GM12873 (cell line): ENCODE data around the gene RHOT2.

ENCODE experiments used
- TF ChIP-seq, protein P1 (sequence below): IDR thresholded peaks from 2 replicates; pipeline ENCODE4 v1.5.1; 2012; ENCODE audit warnings: low read depth, mild to moderate bottlenecking, moderate library complexity, low read length, control low read depth; ENCODE audit not compliant: insufficient read depth; ENCODE audit errors: missing control alignments

RHOT2 gene

DNA sequence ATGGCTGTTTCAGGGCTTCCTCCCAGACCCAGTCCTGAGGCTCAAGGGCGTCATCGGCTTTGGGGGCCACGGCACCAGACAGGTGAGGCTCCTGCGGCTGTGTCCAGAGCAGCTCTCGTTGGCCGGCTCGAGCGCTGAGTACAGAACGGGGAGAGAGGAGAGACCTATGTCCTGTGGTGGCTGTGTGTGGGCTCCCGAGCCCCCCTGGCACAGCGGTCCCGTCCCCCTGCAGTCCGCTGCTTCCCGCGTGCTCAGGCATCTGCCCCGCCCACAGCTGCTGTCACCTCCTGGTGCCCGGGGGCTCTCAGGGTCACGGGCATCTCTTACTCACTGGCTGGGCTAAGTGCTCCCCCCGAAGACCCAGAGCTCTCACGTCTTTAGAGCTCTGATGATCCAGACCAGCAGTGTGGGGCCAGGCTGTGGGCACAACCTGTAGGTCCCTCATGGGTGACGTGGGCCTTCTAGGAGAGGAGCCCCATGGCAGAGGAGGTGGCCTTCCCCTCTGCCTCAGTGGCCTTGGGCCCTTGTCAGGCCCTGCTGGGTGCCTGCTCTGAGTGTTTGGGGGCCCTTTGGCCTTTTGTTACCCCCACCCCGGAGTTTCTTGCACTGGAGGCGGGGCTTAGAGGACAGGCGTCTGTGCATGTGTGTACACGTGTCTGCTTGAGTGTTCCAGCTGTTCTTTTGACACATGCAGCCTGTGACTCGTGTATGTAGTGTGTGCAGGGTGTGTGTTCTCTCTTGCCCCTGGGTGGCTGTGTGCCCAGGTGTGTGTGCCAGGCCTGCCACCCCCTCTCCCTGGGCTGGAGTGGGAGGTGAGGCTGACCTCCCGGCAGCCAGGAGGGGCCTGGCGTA, 15.3 kb upstream of the RHOT2 start:
- TF ChIP-seq, protein P1, sequence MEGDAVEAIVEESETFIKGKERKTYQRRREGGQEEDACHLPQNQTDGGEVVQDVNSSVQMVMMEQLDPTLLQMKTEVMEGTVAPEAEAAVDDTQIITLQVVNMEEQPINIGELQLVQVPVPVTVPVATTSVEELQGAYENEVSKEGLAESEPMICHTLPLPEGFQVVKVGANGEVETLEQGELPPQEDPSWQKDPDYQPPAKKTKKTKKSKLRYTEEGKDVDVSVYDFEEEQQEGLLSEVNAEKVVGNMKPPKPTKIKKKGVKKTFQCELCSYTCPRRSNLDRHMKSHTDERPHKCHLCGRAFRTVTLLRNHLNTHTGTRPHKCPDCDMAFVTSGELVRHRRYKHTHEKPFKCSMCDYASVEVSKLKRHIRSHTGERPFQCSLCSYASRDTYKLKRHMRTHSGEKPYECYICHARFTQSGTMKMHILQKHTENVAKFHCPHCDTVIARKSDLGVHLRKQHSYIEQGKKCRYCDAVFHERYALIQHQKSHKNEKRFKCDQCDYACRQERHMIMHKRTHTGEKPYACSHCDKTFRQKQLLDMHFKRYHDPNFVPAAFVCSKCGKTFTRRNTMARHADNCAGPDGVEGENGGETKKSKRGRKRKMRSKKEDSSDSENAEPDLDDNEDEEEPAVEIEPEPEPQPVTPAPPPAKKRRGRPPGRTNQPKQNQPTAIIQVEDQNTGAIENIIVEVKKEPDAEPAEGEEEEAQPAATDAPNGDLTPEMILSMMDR: no peak

DNA sequence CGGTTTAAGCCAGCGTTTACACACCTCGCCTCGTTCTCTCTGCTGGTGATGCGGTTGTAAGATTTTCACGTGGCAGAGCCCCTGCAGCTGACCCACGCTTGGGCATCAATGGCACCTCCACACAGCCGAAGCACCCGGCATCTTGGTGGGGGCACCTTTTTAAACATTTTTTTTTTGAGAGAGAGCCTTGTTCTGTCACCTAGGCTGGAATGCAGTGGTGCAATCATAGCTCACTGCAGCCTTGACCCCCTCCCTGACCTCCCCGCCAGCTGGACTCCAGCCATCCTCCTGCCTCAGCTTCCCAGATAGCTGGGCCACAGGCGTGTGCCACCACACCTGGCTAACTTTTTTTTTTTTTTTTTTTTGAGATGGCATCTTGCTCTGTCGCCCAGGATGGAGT, 13.9 kb upstream of the RHOT2 start:
- TF ChIP-seq, protein P1: no peak

DNA sequence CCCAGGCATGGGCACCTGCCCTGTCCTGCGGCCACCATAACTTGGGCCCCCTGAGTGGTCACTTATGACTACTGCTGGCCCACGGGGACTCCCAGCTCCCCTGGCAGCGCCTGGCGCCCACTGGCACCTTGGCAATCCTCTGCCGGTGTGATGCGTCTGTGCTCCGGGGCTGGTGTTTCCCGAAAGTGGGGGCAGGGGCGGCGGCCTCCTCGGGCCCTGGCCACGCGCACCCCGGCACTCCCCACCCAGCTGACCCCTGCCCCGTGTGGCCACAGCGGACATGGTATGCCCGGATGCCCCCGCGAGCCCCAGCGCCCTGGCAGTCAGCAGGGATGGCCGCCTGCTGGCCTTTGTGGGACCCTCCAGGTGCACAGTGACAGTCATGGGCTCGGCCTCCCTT, 10.4 kb upstream of the RHOT2 start:
- TF ChIP-seq, protein P1: no peak

DNA sequence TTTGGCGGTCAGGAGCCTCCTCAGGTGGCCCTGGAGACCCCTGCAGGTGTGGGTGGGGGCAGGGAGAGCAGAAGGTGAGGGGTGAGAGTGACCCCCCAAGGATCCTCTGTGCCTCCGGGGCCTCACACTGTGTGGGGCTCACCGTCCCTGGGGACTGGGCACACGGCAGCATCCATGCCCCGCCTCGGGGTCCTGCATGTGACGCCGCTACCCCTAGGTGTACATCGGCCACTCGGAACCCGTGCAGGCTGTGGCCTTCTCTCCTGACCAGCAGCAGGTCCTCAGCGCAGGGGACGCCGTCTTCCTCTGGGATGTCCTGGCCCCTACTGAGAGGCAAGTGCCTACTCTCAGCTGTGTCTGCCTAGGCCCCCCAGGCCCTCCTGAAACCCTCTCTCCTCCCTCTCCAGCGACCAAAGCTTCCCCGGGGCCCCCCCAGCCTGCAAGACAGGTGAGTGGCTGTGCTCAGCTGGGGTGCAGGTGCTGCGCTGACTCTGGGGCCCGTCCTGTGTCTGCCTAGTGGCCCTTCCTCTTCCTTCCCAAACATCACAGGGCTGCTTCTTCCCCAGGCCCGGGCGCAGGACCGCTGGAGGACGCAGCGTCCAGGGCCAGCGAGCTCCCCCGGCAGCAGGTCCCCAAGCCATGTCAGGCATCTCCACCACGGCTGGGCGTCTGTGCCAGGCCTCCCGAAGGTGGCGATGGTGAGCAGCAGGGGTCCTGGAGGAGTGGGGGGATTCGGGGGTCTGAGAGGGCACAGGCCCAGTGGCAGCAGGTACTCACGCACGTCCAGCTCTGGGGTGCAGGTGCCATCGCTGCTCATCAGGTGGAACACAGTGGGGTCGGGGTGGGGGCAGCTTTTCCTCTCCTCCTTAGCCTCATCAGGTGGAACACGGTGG, 9.0 kb upstream of the RHOT2 start:
- TF ChIP-seq, protein P1: no peak

DNA sequence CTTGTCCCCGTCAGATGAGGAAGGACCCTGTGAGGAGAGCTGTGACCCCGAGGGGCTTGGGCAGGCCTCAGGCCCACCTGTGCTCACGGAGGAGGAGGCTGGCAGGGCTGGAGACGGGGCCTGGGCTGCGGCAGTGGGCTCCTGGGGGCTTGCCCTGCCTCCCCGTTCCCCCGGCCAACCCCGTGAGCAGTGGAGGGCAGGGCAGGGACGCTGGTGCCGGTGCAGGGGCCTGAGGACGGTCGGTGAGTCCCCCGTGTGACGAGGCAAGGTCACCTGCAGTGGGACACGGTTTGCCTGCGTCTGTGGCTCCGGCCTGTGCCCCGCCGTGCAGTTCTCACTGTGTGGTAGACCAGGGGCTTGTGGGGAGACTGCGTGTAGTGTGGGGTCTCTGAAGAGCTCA, 8.3 kb upstream of the RHOT2 start:
- TF ChIP-seq, protein P1: no peak

DNA sequence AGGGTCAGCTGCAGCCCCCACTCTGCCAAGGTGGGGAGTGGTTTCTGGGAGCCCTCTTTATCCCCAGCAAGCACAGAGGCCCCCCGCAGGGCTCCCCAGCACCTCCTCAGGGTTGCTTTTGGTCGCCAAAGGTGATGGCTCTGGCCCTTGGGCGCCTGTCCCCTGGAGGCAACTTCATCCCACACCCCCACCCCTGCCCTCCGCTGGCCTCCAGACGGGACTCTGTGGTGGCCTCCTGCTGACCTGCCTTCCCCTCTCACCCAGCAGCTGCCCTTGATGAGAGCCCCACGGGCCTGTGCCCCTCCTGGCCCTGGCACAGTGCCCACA, 7.8 kb upstream of the RHOT2 start:
- TF ChIP-seq, protein P1: no peak

DNA sequence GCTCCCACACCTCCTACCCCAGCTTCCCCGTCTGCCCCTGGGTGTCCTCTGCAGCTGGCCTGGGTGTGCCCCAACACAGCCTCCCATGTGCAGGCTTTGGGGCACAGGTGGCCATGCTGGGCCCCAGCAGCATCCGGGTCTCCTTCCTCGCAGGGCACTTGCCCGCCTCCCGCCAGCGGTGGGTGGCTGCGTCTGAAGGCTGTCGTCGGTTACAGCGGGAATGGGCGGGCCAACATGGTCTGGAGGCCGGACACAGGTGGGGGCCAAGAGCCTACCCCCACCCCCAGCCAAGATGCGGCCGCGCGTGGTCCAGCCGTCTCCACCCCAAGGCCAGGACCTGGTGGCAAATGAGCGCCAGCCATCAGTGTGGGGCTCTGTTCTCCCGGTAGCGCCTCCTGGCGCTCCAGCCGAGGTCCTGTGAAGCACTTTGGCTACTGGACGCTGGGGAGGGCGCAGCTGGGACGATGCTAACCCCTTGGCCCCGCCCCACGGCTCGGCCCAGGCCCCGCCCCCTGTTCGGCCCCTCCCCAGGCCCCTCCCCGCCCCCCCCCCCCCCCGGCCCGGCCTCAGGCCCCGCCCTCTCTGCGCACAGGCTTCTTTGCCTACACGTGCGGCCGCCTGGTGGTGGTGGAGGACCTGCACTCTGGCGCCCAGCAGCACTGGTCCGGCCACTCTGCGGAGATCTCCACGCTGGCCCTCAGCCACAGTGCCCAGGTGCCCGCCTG, 7.3 kb upstream of the RHOT2 start:
- TF ChIP-seq, protein P1: peak; percentile 61
